OCI-LY3 (cell line): ENCODE measurements around the gene RXFP4.

Experiments used
- H2AFZ ChIP-seq: fragments of 200-600, 300-600 bp; shearing (Covaris generic); 2 replicates; pipeline ENCODE4 v1.6.0; 2014; ENCODE audit warnings: antibody characterized with exemption, low read depth, low read length
- H3K27ac ChIP-seq: fragments of 200-600, 300-600 bp; sonication (generic); 2 replicates; pipeline ENCODE4 v1.5.1; 2014; ENCODE audit warnings: mild to moderate bottlenecking, low read length, moderate library complexity, mixed read lengths
- H3K27me3 ChIP-seq: fragments of 200-600, 300-600 bp; sonication (generic); 2 replicates; pipeline ENCODE4 v1.6.1; 2014; ENCODE audit warnings: low read depth, low read length, mixed read lengths
- H3K36me3 ChIP-seq: fragments of 200-600, 300-600 bp; sonication (generic); replicated peaks from 2 replicates; pipeline ENCODE3; 2014; ENCODE audit warnings: low read depth, low read length, mixed read lengths
- H3K4me1 ChIP-seq: fragments of 300-600, 200-600 bp; sonication (generic); 2 replicates; pipeline ENCODE4 v1.6.1; 2014; ENCODE audit warnings: low read length, mixed read lengths
- H3K4me2 ChIP-seq: fragments of 200-600, 300-600 bp; sonication (generic); 2 replicates; pipeline ENCODE4 v1.6.1; 2014; ENCODE audit warnings: low read length, mixed read lengths
- H3K4me3 ChIP-seq: fragments of 300-600, 200-600 bp; sonication (generic); 2 replicates; pipeline ENCODE4 v1.5.1; 2014; ENCODE audit warnings: antibody characterized with exemption, mild to moderate bottlenecking, low read length, moderate library complexity
- H3K79me2 ChIP-seq: fragments of 300-600, 200-600 bp; shearing (Covaris generic); 2 replicates; pipeline ENCODE4 v1.6.1; 2014; ENCODE audit warnings: mild to moderate bottlenecking, low read length, mixed read lengths
- H3K9ac ChIP-seq: fragments of 300-600, 200-600 bp; shearing (Covaris generic); 2 replicates; pipeline ENCODE4 v1.6.0; 2014; ENCODE audit warnings: mild to moderate bottlenecking, low read length, moderate library complexity
- H3K9me3 ChIP-seq: fragments of 200-600, 300-600 bp; shearing (Covaris generic); 2 replicates; pipeline ENCODE4 v1.6.1; 2014; ENCODE audit warnings: low read length, mixed read lengths; ENCODE audit not compliant: insufficient read depth
- H4K20me1 ChIP-seq: fragments of 200-600, 300-600 bp; sonication (generic); 2 replicates; pipeline ENCODE4 v1.6.1; 2016; ENCODE audit warnings: low read length, mixed read lengths; ENCODE audit not compliant: insufficient read depth
- CTCF ChIP-seq: fragments of 200-600, 300-600 bp; sonication (generic); IDR thresholded peaks from 2 replicates; pipeline ENCODE4 v1.5.1; 2014; ENCODE audit warnings: antibody characterized with exemption, low read length, low read depth
- EZH2phosphoT487 ChIP-seq: fragments of 200-600 bp; shearing (Covaris generic); IDR thresholded peaks from 2 replicates; pipeline ENCODE4 v1.6.1; 2018; ENCODE audit warnings: antibody characterized with exemption, mixed run types, low read depth

RXFP4 gene

GRCh38 chr1:155946633-155947219 is 5.3 kb downstream of the RXFP4 start:
- H3K4me1 ChIP-seq, result peaks cover 64% of the 10 kb centered on the region
- TF ChIP-seq EZH2phosphoT487 (no peak), CTCF (0 out of 2 replicates have a peak, but pooled peaks have one; percentile 10)
- H3K27me3 ChIP-seq, result no peaks in the 10 kb centered on the region
- H3K4me2 ChIP-seq, result peak overlapping the region; percentile 77
- peak overlapping the region; percentile 20 for H3K4me3 ChIP-seq
- H3K9ac ChIP-seq, result peak overlapping the region; percentile 62
- peak overlapping the region; percentile 92 for H3K27ac ChIP-seq
- peaks cover 42% of the 10 kb centered on the region for H3K36me3 ChIP-seq
- H2AFZ ChIP-seq, result no peak overlapping the region
- H3K79me2 ChIP-seq, result peaks cover 18% of the 10 kb centered on the region
- no peaks in the 10 kb centered on the region for H3K9me3 ChIP-seq
- no peaks in the 10 kb centered on the region for H4K20me1 ChIP-seq

GRCh38 chr1:155947292-155947691 is 5.9 kb downstream of the RXFP4 start:
- peak overlapping the region; percentile 77 for H3K4me2 ChIP-seq
- no peak overlapping the region for H2AFZ ChIP-seq
- peaks cover 24% of the 10 kb centered on the region for H3K79me2 ChIP-seq
- no peaks in the 10 kb centered on the region for H3K9me3 ChIP-seq
- H3K27ac ChIP-seq, result peak overlapping the region; percentile 92
- H4K20me1 ChIP-seq, result no peaks in the 10 kb centered on the region
- H3K4me1 ChIP-seq, result peaks cover 59% of the 10 kb centered on the region
- H3K36me3 ChIP-seq, result peaks cover 47% of the 10 kb centered on the region
- TF ChIP-seq CTCF (no peak), EZH2phosphoT487 (no peak)
- peak overlapping the region; percentile 62 for H3K9ac ChIP-seq
- H3K4me3 ChIP-seq, result peak overlapping the region; percentile 20; the same call in 1 of the 2 replicates
- H3K27me3 ChIP-seq, result no peaks in the 10 kb centered on the region

- H3K9ac ChIP-seq, result no peak overlapping the region
- no peaks in the 10 kb centered on the region for H3K9me3 ChIP-seq
- H3K36me3 ChIP-seq, result peaks cover 52% of the 10 kb centered on the region
- H4K20me1 ChIP-seq, result 0 out of 2 replicates have a peak, but pooled peaks cover 4% of the 10 kb centered on the region
- H2AFZ ChIP-seq, result no peak overlapping the region
- H3K4me1 ChIP-seq, result peaks cover 54% of the 10 kb centered on the region
- peak overlapping the region; percentile 77; the same call in 1 of the 2 replicates for H3K4me2 ChIP-seq
- peak overlapping the region; percentile 92 for H3K27ac ChIP-seq
- H3K27me3 ChIP-seq, result no peaks in the 10 kb centered on the region
- peaks cover 27% of the 10 kb centered on the region for H3K79me2 ChIP-seq
- H3K4me3 ChIP-seq, result no peak overlapping the region
- TF ChIP-seq EZH2phosphoT487 (no peak), CTCF (no peak)
Observed at GRCh38 chr1:155947741-155948140, 6.3 kb downstream of the RXFP4 start.

GRCh38 chr1:155950829-155951228 is 9.4 kb downstream of the RXFP4 start:
- Histone ChIP-seq H3K9ac (no peak overlapping the region), H3K36me3 (peaks cover 69% of the 10 kb centered on the region), H3K27ac (no peak overlapping the region), H3K4me3 (no peak overlapping the region), H3K4me1 (peaks cover 23% of the 10 kb centered on the region), H3K9me3 (no peaks in the 10 kb centered on the region), H3K79me2 (peaks cover 27% of the 10 kb centered on the region), H3K27me3 (no peaks in the 10 kb centered on the region), H4K20me1 (0 out of 2 replicates have a peak, but pooled peaks cover 4% of the 10 kb centered on the region), H2AFZ (no peak overlapping the region), H3K4me2 (no peak overlapping the region)
- TF ChIP-seq CTCF (no peak), EZH2phosphoT487 (no peak)
